HG03064 (cell line): ENCODE data around the gene EIF4EBP2.

ENCODE experiments used
- ATAC-seq: cut with Tn5 transposase; IDR thresholded peaks from one replicate; pipeline ENCODE4 v1.9.1; 2021; ENCODE audit warnings: low read depth; ENCODE audit not compliant: unreplicated experiment

EIF4EBP2 gene

DNA sequence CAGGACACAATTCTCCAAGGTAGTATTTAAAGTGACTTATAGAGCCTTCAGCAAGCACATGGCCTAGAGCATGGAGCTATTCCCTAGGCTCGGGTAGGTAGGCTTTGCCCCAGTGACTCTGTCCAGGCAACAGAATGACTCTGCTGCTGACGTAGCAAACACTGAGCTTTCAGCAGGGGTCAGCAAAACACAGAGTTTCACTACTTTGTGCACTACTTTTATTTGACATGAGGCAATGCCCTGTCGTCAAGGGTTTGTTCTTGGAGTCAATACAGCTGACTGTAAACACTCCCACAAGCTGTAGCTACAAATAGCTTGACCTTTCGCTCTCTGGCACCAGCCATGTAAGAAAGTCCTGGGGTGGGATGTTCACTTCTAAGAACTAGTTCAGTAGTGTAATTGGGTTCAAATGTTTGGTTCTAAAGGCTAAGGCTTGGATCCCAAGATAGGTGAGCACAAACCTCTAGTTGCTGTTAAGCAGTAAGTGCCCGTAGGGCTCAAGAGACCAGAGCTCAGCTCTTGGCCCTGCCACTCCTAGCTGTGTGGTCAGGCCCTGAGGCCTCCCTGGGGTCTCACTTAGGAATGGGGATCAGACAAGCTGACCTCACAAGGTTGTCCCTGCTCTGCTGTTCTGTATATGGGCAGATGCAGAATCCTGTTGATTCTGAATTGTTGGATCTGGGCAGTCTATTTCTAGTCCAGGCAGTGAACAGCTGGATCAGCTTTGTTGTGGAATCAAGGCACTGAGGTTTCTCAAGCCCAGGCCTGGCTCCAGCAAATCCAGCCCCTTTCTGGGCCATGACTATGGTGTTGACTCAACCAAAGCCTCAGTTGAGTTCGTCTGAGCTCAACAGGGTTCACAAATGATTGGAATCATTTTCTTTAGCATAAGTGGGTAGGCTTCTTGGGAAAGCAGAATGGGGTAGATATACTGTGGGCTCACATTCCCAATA lies 26.8 kb downstream of the EIF4EBP2 start:
- no peak for ATAC-seq

DNA sequence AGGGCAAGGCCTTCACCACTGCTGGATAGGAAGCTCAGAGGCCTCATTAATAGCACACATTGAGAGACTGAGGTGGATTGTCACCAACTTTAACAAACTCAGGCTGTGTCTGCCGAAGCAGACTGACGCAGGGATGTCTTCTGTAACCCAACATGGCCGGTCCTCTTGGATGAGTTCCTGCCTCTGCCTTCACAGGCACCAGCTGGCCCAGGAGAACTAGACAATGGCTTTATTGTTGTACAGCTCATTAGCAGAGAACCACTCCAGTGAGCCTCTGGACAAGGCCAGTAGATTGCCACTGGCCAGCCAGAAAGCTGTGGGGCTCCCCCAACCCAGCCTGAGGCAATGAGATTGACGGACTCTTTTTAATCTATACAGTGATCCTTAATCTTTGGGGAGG lies 28.2 kb downstream of the EIF4EBP2 start:
- no peak for ATAC-seq

DNA sequence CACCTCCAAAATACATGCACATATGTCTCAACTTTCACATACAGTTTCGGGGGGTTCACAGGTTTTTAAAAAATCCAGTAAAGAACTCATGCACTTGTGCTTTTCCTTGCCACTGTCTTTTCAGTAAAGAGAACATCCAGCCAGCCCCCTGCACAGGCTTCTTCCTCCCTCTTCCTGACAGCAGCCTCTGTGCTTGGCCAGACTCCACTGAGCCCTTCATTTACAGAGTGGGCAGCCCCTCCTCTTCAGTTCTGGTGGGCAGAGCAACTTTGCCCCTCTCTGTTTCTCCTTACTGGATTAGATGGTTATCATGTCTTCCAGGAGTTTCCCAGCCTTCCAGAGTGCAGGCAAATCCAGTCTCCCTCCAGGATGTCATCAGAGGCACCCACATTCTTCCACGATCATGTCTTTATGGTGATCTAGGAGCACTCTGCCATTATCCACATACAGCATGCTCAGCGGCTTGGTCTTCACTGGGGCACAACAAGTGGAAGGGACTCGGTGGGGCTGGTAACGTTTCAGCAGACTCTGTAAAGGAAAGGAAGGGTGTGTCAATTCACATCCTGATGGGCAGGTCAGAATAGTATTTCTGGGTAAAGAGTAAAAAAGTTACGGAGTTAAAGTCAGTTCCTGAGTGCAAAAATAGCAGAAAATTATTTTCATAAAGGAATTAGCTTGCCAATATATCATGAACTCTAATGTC lies 28.8 kb downstream of the EIF4EBP2 start:
- no peak for ATAC-seq

DNA sequence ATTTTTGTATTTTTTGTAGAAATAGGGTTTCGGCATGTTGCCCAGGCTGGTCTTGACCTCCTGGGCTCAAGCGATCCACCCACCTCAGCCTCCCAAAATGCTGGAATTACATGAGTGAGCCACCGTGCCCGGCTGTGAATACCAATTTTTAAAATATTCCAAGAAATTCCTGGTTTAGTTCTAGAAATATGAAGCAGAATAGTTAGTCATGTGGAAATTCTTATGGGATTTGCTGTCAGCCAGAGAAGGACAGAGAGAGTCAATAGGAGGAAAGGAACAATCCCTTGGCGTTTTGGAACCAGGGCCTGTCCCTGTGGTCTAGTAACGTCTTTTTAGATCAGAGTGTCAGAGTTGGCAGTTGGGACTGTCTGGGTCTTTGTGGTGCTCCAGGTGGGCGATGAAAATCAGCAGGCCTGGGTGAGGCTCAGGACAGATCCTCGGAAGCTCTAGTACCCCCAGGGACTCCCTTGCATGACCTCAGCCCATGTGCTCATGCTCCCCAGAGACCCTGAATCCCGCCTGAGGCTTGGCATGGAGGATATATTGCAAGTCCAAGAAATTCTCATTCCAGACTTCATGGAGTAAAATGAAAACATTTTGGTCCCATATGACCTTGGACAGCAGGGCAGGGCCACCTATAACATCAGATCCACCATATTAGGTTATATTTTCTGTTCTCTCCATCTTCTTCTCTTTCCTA lies 29.8 kb downstream of the EIF4EBP2 start:
- ATAC-seq: no peak

DNA sequence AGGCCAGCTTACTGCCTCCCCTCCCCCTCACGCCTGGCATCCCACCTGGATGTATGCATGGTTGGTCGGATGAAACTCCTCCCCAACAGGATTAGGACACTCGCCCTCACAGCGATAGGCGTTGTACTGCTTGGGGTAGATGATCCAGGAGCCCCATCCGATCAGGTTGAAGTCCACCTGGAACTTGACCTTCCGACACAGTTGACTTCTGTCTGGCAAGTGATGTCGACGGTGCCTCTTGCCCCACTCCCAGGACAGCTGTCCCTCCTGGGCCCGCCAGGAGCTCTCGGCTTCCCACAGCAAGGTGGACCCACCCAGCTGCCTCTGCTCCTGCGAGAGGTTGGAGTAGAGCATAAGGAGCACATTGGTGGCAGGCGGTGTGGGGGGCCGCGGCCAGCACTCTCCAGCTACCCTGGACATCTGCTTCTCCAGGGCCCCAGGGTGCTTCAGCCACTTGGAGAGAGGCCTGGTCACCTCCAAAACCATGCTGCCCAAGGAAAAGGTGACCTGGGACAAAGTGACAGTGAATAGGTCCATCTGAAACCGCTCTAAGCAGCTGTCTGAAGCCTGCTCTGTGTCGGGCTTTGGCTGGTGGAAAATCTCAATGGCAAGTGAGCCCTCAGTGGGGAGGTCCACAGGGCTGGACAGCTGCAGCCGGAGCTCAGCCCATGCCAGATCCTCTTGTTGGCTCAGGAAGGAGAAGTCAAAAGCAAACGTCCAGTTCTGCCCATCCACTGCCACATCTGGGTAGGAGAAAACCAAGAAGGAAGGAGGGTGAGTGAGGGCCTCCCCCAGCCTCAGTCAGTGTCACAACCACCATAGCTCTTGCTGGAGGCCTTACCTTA lies 31.5 kb downstream of the EIF4EBP2 start:
- no peak for ATAC-seq

DNA sequence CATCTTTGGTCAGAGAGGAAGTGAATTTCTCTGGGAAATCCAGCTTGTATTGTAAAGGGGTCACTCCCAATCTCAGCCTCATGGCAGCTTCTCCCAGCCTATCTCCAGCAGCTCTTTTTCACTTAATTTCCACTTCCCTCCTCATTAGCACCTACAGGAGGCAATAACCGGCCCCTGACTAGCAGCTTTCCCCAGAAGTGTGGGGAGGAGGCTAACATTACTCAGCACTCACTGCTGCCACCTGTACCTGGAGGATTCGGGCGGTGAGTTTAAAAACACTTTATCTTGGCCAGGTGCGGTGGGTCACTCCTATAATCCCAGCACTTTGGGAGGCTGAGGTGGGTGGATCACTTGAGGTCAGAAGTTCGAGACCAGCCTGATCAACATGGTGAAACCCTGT lies 33.8 kb downstream of the EIF4EBP2 start:
- ATAC-seq: no peak

DNA sequence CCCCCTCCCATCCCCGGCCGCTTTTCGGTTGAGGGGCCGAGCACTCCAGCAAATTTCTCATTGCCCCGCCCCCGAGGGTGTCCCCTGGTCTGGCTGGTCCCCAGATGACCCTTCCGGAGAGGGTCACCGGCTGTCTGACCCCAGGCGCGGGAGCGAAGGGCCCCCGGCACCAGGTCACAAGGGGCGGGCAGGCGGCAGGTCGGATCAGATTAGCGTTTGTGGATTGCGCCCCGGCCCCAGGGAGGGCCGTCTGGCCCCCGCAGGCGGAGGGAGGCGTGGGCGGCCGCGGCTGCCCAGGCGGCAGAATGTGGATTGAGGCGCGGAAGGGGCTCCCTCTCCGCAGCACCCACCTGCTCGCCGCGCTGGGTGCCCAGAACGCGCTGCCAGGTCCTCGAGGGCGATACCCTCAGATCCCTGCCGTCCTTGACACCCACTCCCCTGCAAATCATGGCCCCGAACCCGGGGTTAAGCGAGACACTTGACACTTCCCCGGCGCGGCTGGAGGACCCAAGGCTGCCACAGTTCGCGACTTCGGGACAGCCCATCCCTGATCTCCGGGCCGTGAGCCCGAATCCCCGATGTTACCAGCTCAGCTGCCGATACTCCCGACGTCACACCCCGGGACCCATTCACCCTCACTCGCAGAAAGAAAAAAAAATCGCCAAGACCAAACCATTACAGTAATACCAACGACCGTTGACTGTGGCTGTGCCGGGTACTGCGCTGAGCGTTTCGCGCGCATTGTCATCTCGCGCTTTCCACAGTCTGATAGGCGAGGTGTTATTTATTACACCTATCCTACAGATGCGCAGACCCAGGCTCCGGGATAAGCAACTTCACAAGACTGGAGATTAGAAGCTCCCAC lies 36.6 kb downstream of the EIF4EBP2 start:
- ATAC-seq: no peak

DNA sequence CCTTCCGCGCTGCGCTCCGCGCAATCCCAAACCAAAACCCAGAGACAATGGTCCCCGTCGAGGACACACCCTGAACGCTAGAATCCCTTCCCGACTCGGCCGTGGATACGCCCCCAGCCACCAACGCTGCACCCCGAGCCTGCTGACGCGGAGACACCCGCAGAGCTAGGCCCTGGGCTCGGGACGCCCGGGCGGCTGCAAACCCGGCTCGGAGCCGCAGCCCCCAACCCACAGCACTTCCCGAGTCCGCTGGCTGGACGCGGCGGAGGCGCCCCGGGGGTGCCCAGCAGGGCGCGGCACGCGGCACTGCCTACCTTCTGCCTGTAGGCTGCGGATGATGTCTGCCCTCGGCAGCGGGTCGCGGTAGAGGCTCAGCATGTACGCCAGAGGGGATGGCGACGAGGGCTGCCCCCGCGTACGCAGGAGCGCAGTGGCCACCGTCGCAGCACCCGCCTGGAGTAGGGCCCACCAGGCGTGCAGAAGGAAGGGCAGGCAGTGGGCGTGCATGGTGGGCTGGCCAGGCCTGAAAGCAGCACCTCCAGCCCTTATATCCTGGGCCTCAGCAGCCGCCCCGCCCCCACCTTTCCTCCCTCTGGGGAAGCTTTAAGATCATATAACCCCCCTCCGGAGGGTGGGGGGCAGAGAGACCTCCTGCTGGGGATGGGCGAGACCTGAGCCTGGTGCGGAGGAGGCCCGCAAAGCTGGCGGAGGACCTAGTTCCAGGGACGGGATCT lies 37.4 kb downstream of the EIF4EBP2 start, which contains the start of gene NODAL:
Gene NODAL (minus strand): TSS at position 521 of the 734 bp plus-strand sequence. CDS start 14 bp downstream, at position 507.
- ATAC-seq: no peak

DNA sequence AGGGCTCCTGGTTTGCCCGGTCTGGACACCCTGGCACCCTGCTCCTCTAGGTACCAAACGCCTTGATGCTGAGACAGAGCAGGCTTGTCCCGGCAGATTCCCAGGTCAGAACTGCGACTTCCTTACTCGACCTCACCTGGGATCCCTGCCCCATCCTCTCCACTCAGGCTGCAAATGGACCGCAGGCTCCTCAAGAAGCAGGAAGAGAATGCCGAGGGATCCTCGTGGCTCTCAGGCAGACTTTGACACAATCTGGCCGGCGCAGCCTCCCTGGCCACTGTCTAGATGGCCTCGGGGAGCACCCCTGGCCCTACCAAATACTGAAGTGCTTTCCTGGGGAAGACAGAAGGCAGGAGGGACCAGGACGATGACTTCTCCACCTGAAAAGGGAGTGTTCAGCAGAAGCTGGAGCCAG lies 38.0 kb downstream of the EIF4EBP2 start:
- no peak for ATAC-seq

DNA sequence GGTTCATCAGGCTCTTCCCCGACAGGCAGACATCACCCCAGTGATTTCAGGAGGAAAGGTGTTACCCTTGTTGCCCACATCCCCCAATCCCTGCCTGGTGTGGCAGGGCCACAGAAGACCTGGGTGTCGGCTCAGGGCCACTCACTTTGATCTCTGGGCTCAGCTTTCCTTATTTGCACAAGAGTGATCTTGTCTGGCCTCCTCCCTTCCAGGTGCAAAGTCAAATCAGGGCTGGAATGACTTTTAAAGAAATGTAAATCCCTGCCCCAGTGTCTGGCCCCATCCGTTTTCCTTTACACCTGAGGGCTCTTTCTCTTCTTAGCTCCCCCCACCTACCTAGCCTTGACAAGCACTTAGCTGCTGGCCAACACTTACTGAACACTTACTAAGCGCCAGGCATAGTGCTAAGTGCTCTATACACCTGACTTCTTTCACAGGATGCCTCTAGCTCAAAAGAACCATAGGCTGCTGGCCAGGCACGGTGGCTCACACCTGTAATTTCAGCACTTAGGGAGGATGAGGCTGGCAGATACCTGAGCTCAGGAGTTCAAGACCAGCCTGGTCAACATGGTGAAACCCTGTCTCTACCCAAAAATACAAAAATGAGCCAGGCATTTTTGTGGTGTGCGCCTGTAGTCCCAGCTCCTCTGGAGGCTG lies 38.5 kb downstream of the EIF4EBP2 start:
- ATAC-seq: no peak

DNA sequence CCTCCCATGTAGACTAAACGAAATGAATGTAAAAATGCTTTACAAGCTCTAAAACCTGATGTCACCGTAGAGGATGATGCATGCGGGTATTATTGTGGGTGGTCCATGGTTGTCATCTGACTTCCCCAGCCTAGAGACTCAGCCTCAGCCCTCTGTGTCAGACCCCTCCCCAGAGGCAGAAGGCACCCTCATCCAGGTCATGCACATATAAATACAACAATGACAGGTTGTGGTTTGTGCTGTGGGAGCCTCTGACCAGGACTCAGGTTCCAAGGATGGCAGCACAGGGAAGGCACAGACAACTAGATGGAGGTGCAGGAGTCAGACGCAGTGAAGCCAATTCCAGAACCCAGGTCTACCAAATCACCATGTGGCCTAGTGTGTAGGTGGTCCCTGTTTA lies 40.8 kb downstream of the EIF4EBP2 start:
- no peak for ATAC-seq

DNA sequence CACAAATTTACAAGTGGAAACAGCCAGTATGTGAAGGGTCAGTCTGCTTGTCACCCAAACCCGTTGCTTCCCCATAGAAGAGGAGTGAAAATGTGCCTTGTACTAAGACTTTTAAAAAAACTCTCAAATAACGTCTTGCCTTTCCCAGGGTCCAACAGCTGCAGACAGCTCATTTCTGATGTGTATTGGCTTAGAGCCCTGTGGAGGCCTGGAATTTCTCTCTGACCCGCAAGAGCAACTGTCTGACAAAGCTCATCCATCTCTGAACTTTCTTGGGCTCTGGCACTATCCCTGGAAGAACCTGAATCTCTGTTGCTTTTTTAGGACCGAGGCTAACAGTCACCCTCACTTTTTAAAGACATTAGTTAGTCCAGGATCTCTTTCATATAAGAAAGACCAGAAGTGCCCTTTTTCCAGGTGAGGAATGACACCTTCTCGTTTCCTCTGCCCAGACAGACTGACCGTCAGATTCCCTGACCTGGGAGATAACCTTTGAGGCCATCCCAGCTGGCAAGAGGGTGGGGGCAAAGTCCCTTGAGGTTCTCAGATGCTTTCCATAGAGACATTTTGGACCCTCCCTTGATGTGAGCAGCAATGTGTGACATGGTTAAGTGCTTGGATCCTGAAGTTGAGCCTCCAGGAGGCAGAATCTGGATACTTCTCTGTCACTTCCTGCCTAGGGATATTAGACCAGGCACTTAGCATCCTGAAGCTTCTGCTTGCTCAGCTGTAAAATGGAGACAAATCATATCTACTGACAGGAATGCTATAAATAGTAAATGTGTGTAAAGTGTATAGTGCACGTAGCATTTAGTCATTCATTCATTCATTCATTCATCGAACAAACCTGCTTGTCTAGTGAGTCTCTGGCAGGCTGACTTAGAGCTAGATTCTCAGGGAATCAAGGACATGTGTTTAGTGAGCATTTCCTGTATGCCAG lies 42.0 kb downstream of the EIF4EBP2 start:
- ATAC-seq: no peak

DNA sequence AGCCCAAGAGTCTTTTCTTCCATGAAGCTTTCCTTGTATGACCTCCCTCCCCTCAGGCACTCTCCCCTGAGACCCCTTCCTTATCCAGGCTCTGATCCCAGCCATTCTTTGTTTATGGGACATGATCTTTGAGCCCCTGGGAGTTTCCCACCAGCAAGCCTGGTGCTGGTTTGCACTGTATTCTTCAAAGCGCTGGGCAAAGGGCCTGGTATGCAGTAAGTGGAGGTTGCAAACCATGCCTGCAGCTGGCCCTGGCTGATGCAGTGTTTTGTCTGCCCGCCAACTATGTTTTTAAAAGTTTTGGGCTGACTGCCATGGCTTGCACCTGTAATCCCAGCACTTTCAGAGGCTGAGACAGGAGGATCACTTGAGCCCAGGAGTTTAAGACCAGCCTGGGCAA lies 44.3 kb downstream of the EIF4EBP2 start:
- ATAC-seq: no peak

DNA sequence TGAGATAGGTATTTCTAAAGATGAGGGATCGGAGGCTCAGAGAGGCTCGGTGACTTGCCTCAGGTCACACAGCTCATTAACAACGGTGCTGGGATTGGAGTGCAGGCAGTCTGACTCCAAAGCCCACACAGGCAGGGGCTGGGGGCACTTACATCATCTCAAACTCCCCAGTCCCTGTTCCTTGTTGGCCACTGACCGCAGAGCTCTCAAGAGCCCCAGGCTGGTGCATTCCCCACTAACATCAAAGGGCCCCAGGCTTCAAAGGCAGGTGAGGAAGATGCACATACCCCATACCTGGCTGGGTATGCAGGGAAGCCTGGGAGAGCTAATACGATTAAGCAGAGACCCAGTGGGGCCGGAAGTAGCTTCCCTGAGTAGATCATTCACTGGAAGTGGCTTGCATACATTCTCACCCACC lies 51.3 kb downstream of the EIF4EBP2 start:
- ATAC-seq: no peak

DNA sequence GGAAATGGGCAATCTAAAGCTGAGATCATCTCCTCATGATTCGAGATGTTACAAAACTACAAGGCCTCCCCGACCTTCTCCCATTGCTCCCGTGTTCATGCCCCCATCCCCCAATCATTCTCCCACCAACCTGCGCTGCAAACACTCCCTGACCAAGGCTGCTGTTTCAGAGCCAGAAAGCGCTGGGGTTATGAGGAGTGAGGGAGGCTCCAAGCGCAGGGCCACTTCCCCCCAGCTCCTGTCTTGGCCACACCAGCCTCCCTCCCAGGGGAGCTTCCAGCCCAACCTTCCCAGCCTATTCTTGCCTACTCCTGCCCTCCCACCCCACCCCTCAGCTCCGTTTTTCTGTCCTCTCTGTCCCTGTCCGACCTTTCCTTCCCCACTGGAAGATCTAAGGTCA lies 52.2 kb downstream of the EIF4EBP2 start:
- no peak for ATAC-seq

DNA sequence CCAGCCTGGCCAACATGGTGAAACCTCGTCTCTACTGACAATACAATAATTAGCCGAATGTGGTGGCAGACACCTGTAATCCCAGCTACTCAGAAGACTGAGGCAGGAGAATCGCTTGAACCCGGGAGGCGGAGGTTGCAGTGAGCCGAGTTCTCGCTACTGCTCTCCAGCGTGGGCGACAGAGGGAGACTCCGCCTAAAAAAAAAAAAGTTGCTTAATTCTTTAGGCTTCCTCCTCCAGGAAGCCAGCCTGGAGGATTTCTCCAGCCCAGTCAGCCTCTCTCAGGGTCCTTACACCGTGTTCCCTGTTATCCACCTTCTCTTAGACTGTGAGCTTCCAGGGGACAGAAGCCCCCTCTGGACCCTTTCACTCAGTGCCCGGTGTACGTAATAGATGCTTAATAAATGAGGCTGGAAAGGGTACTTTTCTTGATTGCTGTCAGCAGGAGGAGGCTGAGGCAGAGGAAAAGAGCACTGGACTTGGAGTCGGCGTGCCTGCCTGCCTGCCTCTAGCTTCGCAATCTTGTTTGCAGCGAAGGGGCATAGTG lies 53.9 kb downstream of the EIF4EBP2 start:
- ATAC-seq: no peak
